Measurements from ENCODE around the gene MISP.
"Not testable (repeated sequence)": the region's sequence is repeated elsewhere in the genome, so short reads cannot be mapped to it uniquely, and the experiment has no call there.

MISP gene

DNA sequence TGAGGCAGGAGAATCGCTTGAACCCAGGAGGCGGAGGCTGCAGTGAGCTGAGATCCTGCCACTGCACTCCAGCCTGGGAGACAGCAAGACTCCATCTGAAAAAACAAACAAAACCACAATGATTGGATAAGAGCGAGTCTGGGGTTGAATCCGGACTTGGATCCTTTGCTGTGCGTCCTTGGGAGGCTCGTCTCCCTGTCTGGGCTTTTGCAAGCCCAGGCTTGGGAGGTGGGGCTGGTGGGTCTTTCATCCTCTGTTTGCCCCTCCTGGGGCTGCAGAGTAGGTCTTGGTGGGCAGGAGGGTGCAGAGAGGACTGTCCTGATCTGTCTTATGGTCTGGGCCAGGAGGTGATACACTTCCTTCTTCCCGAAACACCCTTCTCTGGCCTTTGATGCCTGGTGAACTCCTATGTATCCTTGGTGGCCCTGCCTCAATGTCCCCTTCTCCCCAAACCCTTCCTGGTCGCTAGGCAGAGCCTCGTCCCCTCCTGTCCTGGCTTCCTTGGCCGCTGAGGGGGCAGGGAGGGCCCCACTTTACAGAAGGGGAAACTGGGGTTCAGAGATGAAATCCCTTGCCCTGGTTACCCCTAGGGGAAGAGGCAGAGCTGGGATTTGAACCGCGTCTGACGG is 25.3 kb upstream of the MISP start:
- DNase-seq: no peak

DNA sequence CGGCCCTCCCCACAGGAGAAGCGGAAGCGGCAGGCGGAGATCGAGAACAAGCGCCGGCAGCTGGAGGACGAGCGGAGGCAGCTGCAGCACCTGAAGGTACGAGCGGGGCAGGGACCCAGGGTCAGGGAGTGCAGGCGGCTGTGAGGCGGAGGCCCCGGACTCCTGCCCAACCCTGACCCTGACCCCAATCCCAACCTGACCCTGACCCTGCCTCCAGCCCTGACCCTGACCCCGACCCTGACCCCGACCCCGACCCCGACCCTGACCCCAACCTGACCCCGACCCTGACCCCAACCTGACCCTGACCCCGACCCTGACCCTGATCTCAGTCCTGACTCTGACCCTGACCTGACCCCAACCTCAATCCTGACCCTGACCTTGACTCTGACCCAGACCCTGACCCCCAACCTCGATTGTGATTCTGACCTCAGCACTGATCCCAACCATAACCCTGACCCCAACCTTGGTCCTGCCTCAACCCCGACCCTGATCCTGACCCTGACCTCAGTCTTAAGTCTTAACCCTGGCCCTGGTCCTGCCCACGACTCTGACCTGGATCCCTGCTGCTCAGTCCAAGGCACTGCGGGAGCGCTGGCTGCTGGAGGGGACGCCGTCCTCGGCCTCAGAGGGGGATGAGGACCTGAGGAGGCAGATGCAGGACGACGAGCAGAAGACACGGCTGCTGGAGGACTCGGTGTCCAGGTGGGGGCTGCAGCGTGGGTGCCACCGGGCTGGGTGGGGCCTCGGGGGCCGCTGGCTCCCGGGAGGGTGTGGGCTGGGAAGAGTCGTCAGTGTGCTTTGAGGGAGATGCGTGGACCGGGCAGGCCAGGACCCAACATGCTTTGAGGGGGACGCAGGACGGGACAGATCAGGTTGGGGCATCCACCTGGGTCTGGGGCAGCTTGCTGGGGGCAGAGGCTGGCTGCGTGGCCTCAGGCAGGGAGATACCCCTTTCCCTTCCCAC is 23.6 kb upstream of the MISP start:
- DNase-seq: no peak

DNA sequence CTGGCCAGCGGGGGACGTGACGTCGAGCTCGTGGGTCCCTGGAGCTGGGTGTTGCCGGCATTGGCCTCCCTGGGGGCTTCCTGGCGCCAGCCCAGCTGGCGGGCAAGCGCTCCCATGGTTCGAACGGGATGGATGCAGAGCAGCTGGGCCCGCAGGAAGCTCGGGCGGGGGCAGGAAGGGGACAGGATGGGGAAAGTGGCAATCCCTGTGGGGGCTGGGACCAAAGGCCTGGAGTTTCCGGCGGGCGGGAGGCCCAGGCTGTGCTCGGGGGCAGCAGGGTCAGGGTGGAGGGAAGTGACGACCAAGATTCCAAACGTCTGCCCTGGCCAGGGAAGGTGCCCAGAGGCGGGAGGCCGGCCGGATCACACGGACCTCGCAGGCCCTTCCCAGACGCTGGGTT is 22.9 kb upstream of the MISP start:
- no peak for DNase-seq

DNA sequence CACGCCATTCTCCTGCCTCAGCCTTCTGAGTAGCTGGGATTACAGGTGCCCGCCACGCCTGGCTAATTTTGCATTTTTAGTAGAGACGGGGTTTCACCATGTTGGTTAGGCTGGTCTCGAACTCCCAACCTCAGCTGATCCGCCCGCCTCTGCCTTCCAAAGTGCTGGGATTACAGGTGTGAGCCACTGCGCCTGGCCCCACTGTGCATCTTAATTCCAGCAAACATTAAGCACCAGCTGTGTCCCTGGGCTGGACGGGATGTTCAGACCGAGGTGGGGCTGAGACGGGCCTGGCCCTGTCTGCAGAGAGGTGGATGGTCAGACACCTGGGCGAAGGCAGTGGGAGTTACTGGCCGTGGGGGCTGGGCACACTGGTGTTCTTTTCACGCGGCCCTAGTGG is 21.3 kb upstream of the MISP start:
- DNase-seq: not testable (repeated sequence)

DNA sequence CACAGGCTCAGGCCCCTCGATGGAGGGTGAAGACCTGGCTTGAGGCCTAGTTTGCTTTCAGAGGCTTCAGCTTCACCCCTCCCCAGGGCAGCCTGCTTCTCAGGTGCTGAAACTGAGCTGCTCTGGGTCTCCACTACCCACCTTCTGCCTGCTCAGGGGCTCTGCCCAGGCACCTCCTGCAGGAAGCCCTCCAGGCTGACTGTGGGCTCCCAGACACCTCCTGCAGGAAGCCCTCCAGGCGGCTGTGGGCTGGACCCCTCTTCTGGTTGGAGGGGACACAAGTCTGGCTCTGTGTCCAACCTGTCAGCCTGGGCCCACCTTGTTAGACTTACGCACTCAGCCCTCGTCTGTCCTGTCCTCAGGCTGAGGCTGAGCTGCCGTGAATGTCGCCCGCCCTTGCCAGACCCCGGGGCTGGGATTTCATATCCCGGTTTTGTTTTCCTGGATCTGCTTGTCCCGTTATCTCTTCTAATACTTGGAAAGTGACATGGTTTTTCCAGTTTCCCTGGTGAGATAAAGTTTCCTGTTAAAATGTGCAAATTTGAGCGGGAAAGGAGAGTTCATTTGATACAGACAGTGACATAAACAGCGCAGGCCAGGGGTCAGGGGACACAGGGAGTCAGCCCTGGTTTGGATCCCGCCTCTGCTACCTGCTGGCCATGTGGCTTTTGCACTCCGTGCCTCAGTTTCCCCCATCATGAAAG is 20.8 kb upstream of the MISP start:
- no peak for DNase-seq

DNA sequence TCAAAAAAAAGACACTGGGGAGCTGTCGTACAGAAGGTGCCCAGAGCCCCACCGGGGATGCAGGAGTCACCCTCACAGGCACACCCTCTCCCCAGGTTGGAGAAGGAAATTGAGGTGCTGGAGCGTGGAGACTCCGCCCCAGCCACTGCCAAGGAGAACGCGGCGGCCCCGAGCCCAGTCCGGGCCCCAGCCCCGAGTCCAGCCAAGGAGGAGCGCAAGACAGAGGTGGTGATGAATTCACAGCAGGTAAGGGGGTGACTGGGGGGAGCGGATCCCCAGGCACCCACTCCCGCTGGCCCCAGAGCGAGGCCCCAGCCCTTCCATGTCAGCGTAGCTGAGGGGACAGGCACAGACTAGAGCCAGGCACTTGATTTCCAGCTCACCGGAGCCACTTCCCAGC is 19.9 kb upstream of the MISP start:
- DNase-seq: no peak

DNA sequence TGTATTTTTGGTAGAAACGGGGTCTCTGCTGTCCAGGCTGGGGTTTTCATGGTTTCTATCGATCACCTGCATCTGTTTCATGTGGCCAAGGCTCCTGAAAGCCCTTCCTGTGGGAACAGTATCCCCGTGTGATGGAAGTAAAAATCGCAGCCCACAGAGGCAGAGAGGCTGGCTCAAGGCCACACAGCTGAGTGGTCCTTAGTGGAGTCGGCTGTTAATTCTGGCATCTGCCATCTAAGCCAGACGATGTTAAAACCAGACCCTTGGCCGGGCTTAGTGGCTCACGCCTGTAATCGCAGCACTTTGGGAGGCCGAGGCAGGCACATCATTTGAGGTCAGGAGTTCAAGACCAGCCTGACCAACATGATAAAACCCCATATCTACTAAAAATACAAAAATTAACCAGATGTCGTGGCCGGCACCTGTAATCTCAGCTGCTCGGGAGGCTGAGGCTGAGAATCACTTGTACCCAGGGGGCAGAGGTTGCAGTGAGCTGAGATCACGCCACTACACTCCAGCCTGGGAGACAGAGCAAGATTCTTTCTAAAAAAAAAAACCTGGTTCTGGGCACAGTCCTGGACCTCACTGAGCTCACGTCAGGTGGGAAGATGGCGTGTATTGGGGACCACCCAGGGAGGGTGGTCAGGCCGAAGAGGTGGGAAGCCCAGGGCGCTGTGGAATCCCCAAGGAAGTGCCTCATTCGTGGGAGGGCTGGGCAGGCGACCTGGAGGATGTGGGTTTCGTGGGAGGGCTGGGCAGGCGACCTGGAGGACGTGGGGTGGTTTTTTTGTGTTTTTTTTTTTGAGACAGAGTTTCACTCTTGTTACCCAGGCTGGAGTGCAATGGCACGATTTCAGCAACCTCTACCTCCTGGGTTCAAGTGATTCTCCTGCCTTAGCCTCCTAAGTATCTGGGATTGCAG is 18.5 kb upstream of the MISP start:
- DNase-seq: no peak

DNA sequence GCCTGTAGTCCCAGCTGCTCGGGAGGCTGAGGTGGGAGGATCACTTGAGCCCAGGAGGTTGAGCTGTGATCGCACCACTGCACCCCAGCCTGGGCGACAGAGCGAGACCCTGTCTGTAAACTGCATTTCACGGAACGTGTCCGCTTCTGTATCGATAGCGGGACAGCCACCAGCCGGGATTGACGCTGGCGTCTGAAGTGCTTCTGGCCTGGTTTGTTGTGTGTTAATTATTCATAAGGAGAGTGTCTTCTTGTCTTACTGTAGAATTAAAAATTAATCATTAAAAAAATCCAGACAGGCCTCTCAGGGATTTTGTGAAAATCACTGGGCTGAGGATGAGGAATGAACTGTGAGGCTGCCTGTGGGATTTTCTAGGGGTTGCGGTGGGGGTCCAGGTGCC is 16.2 kb upstream of the MISP start:
- DNase-seq: no peak

DNA sequence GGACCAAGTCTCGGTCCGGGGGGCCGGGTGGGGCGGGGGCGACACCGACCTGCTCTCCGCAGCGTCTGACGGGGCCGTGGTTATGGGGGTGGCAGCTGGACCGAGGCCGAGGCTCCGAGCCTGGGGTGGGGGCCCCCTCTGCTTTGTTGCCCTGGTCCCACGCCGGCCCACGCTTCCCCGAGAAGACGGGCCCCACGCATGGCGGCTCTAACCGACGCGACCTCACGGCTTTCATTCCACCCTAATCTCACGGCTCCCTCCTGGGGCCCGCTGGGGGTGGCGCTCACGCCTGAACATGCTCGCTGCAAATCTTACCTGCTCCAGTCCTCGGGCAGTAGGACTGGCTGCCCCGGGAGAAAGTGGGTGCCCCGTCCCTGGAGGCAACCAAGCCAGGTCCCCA is 14.8 kb upstream of the MISP start:
- DNase-seq: no peak

DNA sequence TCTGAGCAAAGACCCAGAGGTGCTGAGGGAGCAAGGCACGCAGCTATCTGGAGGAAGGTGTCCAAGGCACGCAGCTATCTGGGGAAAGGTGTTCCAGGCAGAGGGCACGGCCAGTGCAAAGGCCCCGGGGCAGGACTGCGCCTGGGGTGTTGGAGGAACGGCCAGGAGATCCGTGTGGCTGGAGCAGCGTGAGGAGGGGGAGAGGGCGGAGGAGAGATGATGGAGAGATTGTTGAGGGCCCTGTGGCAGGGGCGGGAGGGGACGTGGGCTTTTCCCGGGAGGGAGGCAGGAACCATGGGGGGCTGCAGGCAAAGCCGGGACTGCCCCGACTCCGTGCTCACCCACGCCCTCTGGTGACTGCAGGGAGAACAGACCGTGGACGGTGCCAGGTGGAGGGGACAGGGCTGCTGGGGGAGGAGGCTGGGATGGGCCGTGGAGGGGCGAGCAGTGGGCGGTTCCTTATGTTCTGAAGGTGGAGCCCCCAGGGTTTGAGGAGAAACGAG is 13.3 kb upstream of the MISP start:
- peak; percentile 70 for DNase-seq

DNA sequence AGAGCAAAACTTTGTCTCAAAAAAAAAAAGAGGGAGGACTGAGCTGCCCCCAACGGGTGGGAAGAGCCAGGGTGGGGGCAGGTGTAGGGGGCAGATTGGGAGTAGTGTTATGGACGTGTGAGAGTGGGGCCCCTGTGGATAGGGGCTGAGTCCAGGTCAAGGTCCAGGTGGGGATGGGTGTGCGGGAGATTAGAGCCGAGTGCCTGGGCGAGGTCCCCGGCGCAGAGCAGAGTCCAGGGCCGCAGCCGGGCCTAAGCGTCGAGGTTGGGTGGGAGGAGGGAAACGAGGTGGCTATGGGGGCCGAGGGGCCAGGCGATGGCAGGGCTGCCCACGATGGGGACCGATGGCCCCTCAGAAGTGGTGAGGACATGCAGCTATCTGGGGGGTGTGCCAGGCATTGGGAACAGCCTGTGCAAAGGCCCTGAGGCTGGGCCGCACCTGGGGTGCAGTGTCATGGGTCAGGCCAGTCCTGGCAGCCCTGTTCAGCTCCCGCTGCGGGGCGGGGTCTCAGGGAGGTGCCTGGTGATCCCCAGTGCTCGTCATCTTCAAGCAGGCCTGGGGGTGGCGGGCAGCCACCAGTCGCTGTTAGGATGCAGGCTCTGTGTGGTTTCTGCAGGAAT is 12.3 kb upstream of the MISP start:
- no peak for DNase-seq

DNA sequence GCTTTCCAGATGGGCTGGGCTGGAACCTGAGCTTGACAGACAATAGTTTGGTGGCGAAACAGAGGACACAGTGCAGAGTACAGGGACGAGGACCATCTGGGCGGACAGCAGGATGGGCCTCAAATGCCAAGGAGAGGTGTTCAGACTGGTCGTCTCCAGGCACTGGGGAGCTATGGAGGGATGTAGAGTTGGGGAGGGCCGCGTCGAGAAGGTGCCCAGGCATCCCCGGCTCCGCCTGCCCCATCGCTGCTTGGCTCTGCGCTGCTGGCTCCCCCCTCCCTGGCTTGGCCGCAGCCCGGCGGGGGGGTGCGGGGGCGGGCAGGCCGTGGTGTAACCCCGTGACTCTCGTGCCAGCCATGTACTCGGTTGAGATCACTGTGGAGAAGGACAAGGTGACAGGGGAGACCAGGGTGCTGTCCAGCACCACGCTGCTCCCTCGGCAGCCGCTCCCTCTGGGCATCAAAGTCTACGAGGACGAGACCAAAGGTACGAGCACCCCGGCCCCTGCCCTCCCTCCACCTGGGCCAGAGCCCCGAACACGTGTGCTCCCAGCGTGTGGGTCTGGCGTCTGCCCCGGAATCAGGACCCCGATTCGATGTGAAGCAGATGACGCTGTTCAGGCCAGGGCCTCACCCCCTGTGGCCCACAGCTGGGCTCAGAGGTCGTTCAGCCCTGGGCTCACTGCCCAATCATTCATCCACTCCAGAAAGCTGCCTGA is 10.8 kb upstream of the MISP start:
- no peak for DNase-seq

DNA sequence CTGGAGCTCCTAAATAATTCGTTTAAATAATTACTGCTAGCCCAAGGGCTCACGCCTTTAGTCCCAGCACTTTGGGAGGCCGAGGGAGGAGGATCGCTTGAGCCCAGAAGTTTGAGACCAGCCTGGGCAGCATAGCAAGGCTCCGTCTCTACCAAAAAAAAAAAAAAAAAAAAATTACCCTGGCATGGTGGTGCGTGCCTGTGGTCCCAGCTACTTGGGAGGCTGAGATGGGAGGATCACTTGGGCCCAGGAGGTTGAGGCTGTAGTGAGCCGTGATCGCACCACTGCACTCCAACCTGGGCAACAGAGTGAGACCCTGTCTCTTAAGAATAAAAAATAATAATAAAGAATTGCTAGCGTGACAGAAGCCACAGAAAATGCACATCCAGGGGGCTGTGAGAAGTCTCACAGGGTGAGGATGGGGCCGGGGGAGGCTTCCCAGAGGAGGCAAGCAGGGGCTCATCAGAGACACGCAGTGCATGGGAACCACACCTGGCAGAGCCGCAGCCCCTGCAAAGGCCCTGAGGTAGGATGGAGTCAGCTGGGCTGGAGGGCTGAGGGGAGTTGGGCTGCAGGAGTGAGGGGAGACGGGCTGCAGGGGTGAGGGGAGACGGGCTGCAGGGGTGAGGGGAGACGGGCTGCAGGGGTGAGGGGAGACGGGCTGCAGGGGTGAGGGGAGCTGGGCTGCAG is 10.0 kb upstream of the MISP start:
- not testable (repeated sequence) for DNase-seq

DNA sequence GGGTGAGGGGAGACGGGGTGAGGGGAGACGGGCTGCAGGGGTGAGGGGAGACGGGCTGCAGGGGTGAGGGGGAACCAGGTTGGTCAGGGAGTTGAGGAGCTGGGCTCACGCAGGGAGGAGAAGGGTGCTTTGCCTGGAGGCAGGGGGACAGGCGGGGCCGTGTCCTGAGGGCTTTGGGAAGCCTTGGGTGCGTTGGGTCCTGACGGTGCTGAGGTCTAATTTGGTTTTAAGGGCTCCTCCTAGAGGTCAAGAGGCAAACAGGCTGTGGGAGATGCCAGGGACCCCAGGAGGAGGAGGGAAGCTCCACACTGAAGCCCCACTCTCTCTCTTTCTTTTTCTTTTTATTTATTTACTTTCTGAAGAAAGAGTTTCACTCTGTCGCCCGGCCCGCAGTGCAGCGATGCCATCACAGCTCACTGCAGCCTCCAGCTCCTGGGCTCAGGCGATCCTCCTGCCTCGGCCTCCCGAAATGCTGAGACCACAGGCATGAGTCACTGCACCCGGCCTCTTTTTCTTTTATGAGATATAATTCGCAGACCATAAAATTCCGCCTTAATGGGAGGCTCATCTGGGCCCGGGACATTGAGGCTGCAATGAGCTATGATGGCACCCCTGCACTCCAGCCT is 9.3 kb upstream of the MISP start:
- peak; percentile 3 for DNase-seq

DNA sequence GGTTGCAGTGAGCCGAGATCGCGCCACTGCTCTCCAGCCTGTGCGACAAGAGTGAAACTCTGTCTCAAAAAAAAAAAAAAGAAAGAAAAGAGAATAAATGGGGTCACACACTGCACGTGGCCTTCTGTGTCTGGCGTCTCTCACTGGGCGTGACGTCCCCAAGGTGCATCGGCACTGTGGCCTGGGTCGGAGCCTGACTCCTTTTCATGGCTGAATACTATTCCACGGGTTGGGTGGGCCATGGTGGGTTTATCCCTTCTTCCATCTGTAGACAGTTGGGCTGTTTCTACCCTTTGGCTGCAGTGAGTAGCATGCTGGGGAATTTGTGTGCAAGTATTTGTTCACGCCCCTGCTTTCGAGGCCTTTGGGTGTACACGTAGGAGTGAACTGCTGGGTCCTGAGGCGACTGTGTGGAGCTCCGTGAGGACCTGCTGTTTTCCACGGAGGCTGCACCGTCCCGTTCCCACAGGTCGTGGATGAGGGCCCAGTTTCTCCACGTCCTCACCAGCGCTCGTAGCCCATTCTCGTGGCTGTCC is 8.3 kb upstream of the MISP start:
- DNase-seq: no peak

DNA sequence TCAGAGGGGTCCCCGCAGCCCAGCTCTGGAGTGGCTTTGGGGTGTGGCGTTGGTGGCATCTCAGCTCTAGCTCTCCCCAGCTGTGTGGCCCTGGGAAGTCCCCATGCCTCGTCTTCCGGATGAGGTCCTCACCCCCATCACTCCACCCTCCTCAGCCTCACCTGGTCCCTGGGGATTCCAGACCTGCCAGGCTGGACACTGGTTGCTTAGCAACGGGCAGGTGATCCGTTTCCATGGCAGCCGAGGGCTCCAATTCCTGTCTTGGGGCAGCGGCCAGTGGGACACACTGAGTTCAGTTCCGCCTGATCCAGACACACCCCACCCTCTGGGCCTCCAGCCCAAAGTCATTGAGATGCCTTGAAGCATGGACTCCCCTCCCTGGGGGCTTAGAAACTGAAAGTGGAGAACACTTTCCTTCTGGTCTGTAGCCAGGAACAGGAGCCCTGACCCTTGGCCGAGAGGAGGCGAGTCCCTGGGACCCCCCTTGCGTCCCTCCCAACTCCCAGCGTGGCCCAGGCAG is 7.7 kb upstream of the MISP start:
- no peak for DNase-seq

DNA sequence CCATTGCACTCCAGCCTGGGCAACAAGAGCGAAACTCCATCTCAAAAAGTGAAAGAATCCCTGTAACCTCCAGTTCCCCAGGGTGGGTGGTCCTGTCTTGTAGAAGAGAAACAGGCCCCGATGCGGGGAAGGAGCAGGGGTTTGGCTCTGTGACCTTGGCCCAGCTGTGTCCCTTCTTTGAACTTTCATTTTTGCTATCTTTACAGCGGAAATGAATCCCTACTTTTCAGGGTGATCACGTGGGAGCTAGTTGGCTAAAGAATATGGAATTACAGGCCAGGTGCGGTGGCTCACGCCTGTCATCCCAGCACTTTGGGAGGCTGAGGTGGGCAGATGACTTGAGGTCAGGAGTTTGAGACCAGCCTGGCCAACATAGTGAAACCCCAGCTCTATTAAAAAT is 5.8 kb upstream of the MISP start:
- DNase-seq: not testable (repeated sequence)

DNA sequence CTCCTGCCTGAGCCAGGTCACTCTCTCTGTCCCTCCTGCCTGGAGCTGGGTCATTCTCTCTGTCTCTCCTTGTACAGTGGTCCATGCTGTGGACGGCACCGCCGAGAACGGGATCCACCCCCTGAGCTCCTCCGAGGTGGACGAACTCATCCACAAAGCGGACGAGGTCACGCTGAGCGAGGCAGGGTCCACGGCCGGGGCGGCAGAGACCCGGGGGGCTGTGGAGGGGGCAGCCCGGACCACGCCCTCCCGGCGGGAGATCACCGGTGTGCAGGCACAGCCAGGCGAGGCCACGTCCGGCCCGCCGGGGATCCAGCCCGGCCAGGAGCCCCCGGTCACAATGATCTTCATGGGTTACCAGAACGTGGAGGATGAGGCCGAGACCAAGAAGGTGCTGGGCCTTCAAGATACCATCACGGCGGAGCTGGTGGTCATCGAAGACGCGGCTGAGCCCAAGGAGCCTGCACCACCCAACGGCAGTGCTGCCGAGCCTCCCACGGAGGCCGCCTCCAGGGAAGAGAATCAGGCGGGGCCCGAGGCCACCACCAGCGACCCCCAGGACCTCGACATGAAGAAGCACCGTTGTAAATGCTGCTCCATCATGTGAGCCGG is 4.6 kb upstream of the MISP start:
- DNase-seq: no peak

DNA sequence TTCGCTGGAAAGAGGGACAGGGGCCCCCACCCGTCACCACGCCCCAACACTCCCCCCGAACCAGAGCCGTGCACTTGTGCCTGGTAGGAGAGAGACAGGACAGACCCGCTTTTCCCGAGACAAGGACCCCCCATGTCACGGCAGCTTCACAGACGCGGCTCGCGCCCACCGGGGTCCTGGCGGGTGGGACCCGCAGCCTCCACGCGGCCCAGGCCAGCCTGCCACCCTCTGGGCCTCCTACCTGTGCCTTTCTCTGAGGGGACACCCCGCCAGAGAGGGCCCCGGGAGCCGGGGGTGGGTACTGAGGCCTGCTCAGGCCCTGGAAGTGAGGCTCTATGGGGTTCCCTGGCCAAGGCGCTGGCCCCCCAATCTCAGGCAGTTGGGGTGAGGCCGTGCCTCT is 4.0 kb upstream of the MISP start:
- DNase-seq: no peak
